T-helper 9 cell (primary cell): ENCODE results near the gene USP32.

Experiments used
- DNase-seq: peaks from one replicate; pipeline ENCODE4 v3.0.0-alpha.2; 2020

The USP32 gene

GRCh38 chr17:60168654-60169053, 223.3 kb downstream of the USP32 start:
- DNase-seq = no peak

- DNase-seq = no peak
Measured at GRCh38 chr17:60167065-60167741, 224.7 kb downstream of the USP32 start.

GRCh38 chr17:60165971-60166370, 226.0 kb downstream of the USP32 start:
- DNase-seq = no peak

GRCh38 chr17:60165223-60165622, 226.7 kb downstream of the USP32 start:
- no peak for DNase-seq

GRCh38 chr17:60164697-60165096, 227.2 kb downstream of the USP32 start:
- no peak for DNase-seq

- no peak for DNase-seq
Measured at GRCh38 chr17:60164164-60164563, 227.8 kb downstream of the USP32 start.

GRCh38 chr17:60163108-60163784, 228.7 kb downstream of the USP32 start:
- DNase-seq = no peak

- DNase-seq = no peak
Measured at GRCh38 chr17:60161598-60162330, 230.2 kb downstream of the USP32 start.

GRCh38 chr17:60160829-60161501, 231.0 kb downstream of the USP32 start:
- no peak for DNase-seq

- DNase-seq = no peak
Measured at GRCh38 chr17:60159479-60159866, 232.5 kb downstream of the USP32 start.

- DNase-seq = no peak
Measured at GRCh38 chr17:60158751-60159478, 233.0 kb downstream of the USP32 start.

GRCh38 chr17:60157487-60158040, 234.4 kb downstream of the USP32 start:
- DNase-seq = no peak

GRCh38 chr17:60156746-60157145, 235.2 kb downstream of the USP32 start:
- no peak for DNase-seq

GRCh38 chr17:60155815-60156214, 236.1 kb downstream of the USP32 start:
- no peak for DNase-seq

GRCh38 chr17:60155427-60155814, 236.5 kb downstream of the USP32 start:
- no peak for DNase-seq

- DNase-seq = no peak
Measured at GRCh38 chr17:60154616-60155426, 237.1 kb downstream of the USP32 start.

- DNase-seq = no peak
Measured at GRCh38 chr17:60153606-60154390, 238.1 kb downstream of the USP32 start.

- DNase-seq = no peak
Measured at GRCh38 chr17:60151355-60151754, 240.6 kb downstream of the USP32 start.

GRCh38 chr17:60149691-60150582, 242.0 kb downstream of the USP32 start, which contains the start of gene CA4:
Gene CA4, plus strand, starts transcription at chr17:60149973. Its CDS starts 62 bp downstream, at chr17:60150035.
- DNase-seq = no peak
